Duodenal mucosa (tissue), 2 donors: ENCODE data around the gene SLC1A1.
"Not testable (repeated sequence)": the region's sequence is repeated elsewhere in the genome, so short reads cannot be mapped to it uniquely, and the experiment has no call there.

Source experiments
- H3K27ac ChIP-seq: one replicate; pipeline ENCODE4 v1.7.0; 2013; ENCODE audit warnings: low read depth, low read length
- H3K27me3 ChIP-seq, 2 donors: one replicate each; pipeline ENCODE4 v1.7.0; 2013; ENCODE audit warnings: low read length in 2 of 2, control low read depth in 1 of 2; ENCODE audit not compliant: insufficient read depth in 2 of 2, control insufficient read depth in 1 of 2
- H3K36me3 ChIP-seq, 2 donors: one replicate each; pipeline ENCODE4 v1.7.0; 2013; ENCODE audit warnings: low read length in 2 of 2, control low read depth in 1 of 2; ENCODE audit not compliant: insufficient read depth in 2 of 2, control insufficient read depth in 1 of 2
- H3K4me1 ChIP-seq, 2 donors: one replicate each; pipeline ENCODE4 v1.7.0; 2013; ENCODE audit warnings: low read length in 2 of 2, control low read depth in 1 of 2; ENCODE audit not compliant: insufficient read depth in 2 of 2, control insufficient read depth in 1 of 2
- H3K4me3 ChIP-seq, 2 donors: one replicate each; pipeline ENCODE4 v1.7.0; 2013; ENCODE audit warnings: low read length in 2 of 2, low read depth in 1 of 2
- H3K9ac ChIP-seq, 2 donors: one replicate each; pipeline ENCODE4 v1.7.0; 2013; ENCODE audit warnings: low read length in 2 of 2, low read depth in 1 of 2
- H3K9me3 ChIP-seq, 2 donors: one replicate each; pipeline ENCODE4 v1.7.0; 2013; ENCODE audit warnings: low read length in 2 of 2, control low read depth in 1 of 2; ENCODE audit not compliant: control insufficient read depth in 1 of 2

The SLC1A1 gene

DNA sequence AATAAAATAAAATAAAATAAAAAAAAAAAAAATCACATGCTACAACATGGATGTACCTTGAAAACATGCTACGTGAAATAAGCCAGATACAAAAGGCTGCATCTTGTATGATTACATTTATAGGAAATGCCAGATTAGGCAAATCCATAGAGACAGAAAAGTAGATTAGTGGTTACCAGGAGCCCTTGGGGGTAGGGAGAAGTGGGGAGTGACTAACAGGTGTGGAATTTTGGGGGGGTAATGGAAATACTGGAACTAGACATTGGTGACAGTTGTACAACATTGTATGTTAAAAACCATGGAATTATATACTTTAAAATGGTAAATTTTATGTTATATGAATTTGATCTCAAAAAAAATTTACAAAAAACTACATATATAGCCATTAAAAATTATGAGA is 47.3 kb downstream of the SLC1A1 start:
- no peak overlapping the region for H3K9ac ChIP-seq
- H3K4me1 ChIP-seq = peaks cover 22 to 27% of the 10 kb centered on the region in 2 donors
- H3K27me3 ChIP-seq = no peaks in the 10 kb centered on the region
- no peaks in the 10 kb centered on the region for H3K9me3 ChIP-seq
- H3K4me3 ChIP-seq = no peak overlapping the region
- no peaks in the 10 kb centered on the region for H3K36me3 ChIP-seq
- no peak overlapping the region for H3K27ac ChIP-seq

- H3K4me3 ChIP-seq = no peak overlapping the region
- no peaks in the 10 kb centered on the region for H3K9me3 ChIP-seq
- H3K27me3 ChIP-seq = no peaks in the 10 kb centered on the region
- H3K9ac ChIP-seq = no peak overlapping the region
- H3K36me3 ChIP-seq = no peaks in the 10 kb centered on the region
- H3K27ac ChIP-seq = no peak overlapping the region
- peaks cover 25 to 27% of the 10 kb centered on the region in 2 donors for H3K4me1 ChIP-seq
Observed at GRCh38 chr9:4538107-4538506, 47.8 kb downstream of the SLC1A1 start.

- Histone ChIP-seq H3K4me1 (peaks cover 25 to 27% of the 10 kb centered on the region in 2 donors), H3K9ac (no peak overlapping the region), H3K4me3 (no peak overlapping the region), H3K27ac (no peak overlapping the region), H3K27me3 (no peaks in the 10 kb centered on the region), H3K36me3 (no peaks in the 10 kb centered on the region), H3K9me3 (no peaks in the 10 kb centered on the region)
Observed at GRCh38 chr9:4538621-4539020, 48.4 kb downstream of the SLC1A1 start.

DNA sequence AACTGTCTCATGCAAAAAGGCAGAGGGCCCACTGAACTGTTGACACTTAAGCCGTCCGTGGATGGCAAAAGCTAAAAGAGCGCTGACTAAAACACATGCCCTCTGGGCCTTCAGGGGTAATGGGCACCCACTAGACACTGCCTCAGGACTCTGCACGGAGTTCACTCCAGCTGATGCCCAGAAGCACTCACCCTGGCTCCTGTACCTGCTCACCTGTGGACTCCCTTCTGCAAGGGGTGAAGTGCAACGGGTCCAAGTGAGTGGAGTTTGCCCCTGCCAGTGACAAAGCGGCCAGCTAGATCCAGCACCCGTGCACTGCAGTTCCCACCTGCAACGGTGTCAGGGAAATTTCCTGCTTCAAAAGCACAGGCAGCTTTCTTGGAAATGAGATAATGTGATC is 50.2 kb downstream of the SLC1A1 start:
- Histone ChIP-seq H3K4me3 (no peak overlapping the region), H3K27ac (no peak overlapping the region), H3K27me3 (no peaks in the 10 kb centered on the region), H3K9me3 (no peaks in the 10 kb centered on the region), H3K4me1 (peaks cover 25 to 27% of the 10 kb centered on the region in 2 donors), H3K9ac (no peak overlapping the region), H3K36me3 (no peaks in the 10 kb centered on the region)

DNA sequence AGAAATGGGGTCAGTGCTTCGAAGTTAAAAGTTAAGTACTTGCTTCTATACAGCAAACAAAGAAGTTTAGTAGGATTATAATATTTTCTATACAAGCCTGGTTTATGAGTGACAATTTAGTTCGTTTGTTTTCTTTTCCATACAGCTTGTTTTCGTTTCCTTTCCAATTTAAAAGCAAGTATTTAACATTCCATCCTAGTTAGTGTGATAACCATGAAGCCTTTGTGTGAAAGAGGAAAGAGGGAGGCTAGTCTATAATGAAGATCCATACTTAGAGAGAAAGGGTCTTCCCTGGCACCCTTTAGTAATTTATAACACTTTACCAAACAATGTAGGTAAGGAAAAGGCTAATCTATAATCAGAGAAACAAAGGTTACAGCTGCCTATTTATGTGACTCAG is 51.0 kb downstream of the SLC1A1 start:
- Histone ChIP-seq H3K4me1 (peaks cover 25 to 27% of the 10 kb centered on the region in 2 donors), H3K27me3 (no peaks in the 10 kb centered on the region), H3K9me3 (no peaks in the 10 kb centered on the region), H3K27ac (no peak overlapping the region), H3K9ac (no peak overlapping the region), H3K4me3 (no peak overlapping the region), H3K36me3 (no peaks in the 10 kb centered on the region)

DNA sequence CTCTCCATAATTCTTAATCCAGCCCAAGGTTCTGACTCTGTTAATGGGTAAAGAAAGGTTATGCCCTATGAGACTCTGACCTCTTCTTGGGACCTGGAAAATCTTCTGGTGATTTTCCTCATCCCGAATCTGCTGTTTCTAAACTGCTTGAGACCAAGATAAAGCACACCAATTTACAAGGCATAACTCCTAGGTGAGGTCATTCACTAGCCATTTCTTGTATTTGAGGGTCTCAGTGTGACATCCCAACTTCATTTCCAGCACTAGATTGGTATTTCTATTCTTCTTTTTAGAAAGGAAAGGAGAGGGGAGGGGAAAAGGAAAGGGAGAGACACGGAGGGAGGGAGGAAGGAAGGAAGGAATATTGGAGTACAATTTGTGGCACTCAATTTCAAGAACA is 51.6 kb downstream of the SLC1A1 start:
- H3K9ac ChIP-seq = no peak overlapping the region
- peaks cover 25 to 27% of the 10 kb centered on the region in 2 donors for H3K4me1 ChIP-seq

DNA sequence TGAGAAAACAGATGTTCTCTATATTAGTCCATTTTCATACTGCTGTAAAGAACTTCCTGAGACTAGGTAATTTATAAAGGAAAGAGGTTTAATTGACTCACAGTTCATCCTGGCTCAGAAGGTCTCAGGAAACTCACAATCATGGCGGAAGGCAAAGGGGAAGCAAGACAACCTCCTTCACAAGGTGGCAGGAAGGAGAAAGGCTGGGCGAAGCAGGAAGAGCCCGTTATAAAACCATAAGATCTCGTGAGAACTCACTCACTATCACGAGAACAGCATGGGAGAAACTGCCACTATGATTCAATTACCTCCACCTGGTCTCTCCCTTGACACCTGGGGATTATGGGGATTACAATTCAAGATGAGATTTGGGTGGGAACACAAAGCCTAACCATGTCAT is 54.4 kb downstream of the SLC1A1 start:
- not testable (repeated sequence) for H3K9me3 ChIP-seq, H3K4me3 ChIP-seq, H3K27me3 ChIP-seq, H3K36me3 ChIP-seq, H3K9ac ChIP-seq, H3K27ac ChIP-seq
- peaks cover 26 to 28% of the 10 kb centered on the region in 2 donors for H3K4me1 ChIP-seq

More for the DNA sequence above, 51.6 kb downstream of the SLC1A1 start:
- no peaks in the 10 kb centered on the region for H3K27me3 ChIP-seq
- peak overlapping the region; percentile 10 for H3K27ac ChIP-seq
- H3K36me3 ChIP-seq = no peaks in the 10 kb centered on the region
- H3K4me3 ChIP-seq = no peak overlapping the region
- H3K9me3 ChIP-seq = no peaks in the 10 kb centered on the region

- Histone ChIP-seq H3K9ac (no peak overlapping the region), H3K27ac (no peak overlapping the region), H3K9me3 (no peaks in the 10 kb centered on the region), H3K4me3 (no peak overlapping the region), H3K36me3 (no peaks in the 10 kb centered on the region), H3K27me3 (no peaks in the 10 kb centered on the region), H3K4me1 (peaks cover 10 to 20% of the 10 kb centered on the region in 2 donors)
Observed at GRCh38 chr9:4547016-4547415, 56.7 kb downstream of the SLC1A1 start.

- Histone ChIP-seq H3K27ac (no peak overlapping the region), H3K27me3 (no peaks in the 10 kb centered on the region), H3K9me3 (no peaks in the 10 kb centered on the region), H3K4me3 (no peak overlapping the region), H3K4me1 (peaks cover 8 to 11% of the 10 kb centered on the region in 2 donors), H3K36me3 (no peaks in the 10 kb centered on the region), H3K9ac (no peak overlapping the region)
Observed at GRCh38 chr9:4548811-4549725, 58.8 kb downstream of the SLC1A1 start.

GRCh38 chr9:4549751-4550295 is 59.6 kb downstream of the SLC1A1 start:
- H3K27me3 ChIP-seq = no peaks in the 10 kb centered on the region
- H3K4me1 ChIP-seq = peaks cover 8 to 11% of the 10 kb centered on the region in 2 donors
- no peaks in the 10 kb centered on the region for H3K36me3 ChIP-seq
- H3K9me3 ChIP-seq = no peaks in the 10 kb centered on the region
- H3K9ac ChIP-seq = no peak overlapping the region
- H3K27ac ChIP-seq = no peak overlapping the region
- H3K4me3 ChIP-seq = no peak overlapping the region
